Activated T-helper 2 cell treated with anti-CD3 and anti-CD28 coated beads, Interferon-gamma antibody, Interleukin-2, Interleukin-4, amounts not matched to agents 10 μg/mL and 5 μg/mL and 100 μg/mL, durations not matched to agents 14 hours and 24 hours and 36 hours (primary cell): ENCODE results near the gene NARF. TPM values are rescaled to one million over a fixed set of nuclear protein-coding genes. Genes with fewer than 3 reads are reported as not detected.
A peak's percentile ranks its signal among the peaks of the same experiment; 100 is the strongest.
"Not testable (repeated sequence)": the region's sequence is repeated elsewhere in the genome, so short reads cannot be mapped to it uniquely, and the experiment has no call there.

Experiments used
- DNase-seq: peaks from one replicate; pipeline ENCODE4 v3.0.0; 2021; ENCODE audit warnings: low spot score
- H3K27ac Mint-ChIP-seq: one replicate; pipeline ENCODE4 v1.8.0; 2021; ENCODE audit warnings: mixed read lengths
- H3K27me3 Mint-ChIP-seq: one replicate; pipeline ENCODE4 v1.8.0; 2021; ENCODE audit warnings: low read depth, mixed read lengths
- H3K36me3 Mint-ChIP-seq: one replicate; pipeline ENCODE4 v1.8.0; 2021; ENCODE audit warnings: low read depth, mixed read lengths
- H3K4me1 Mint-ChIP-seq: one replicate; pipeline ENCODE4 v1.8.0; 2021; ENCODE audit warnings: low read depth, mixed read lengths
- H3K4me3 Mint-ChIP-seq: one replicate; pipeline ENCODE4 v1.8.0; 2021; ENCODE audit warnings: low read depth, mild to moderate bottlenecking, moderate library complexity, mixed read lengths
- H3K9me3 Mint-ChIP-seq: one replicate; pipeline ENCODE4 v1.8.0; 2021; ENCODE audit warnings: mixed read lengths
- intact Hi-C: fragments of 100-400 bp; cut with micrococcal nuclease; formaldehyde crosslinking; loops from one replicate; pipeline ENCODE4 v1.15.1; 2023
- total RNA-seq: library from RNA; stranded (reverse); gene quantifications from 2 replicates; pipeline ENCODE4 v1.2.3, GENCODE V29; 2022

The NARF gene
- total RNA-seq, 1 donor from 2014 or later = 114 TPM

- H3K9me3 Mint-ChIP-seq, H3K4me3 Mint-ChIP-seq, intact Hi-C loops, H3K27me3 Mint-ChIP-seq, H3K36me3 Mint-ChIP-seq, DNase-seq: not testable (repeated sequence)
- Mint-ChIP-seq H3K4me1 (peaks cover 11% of the 10 kb centered on the region), H3K27ac (peak overlapping the region; percentile 30)
These were observed 47.9 kb downstream of the NARF start for GRCh38 chr17:82506402-82506801.

- no peak for DNase-seq
- Mint-ChIP-seq H3K4me1 (peaks cover 13% of the 10 kb centered on the region), H3K4me3 (no peak overlapping the region), H3K27me3 (no peaks in the 10 kb centered on the region), H3K36me3 (no peaks in the 10 kb centered on the region), H3K27ac (no peak overlapping the region), H3K9me3 (no peaks in the 10 kb centered on the region)
- intact Hi-C loops = no loop called here
These were observed 49.2 kb downstream of the NARF start for GRCh38 chr17:82507631-82508175.

GRCh38 chr17:82511642-82512041 is 53.1 kb downstream of the NARF start:
- intact Hi-C loops, H3K4me3 Mint-ChIP-seq, DNase-seq, H3K9me3 Mint-ChIP-seq, H3K36me3 Mint-ChIP-seq, H3K4me1 Mint-ChIP-seq, H3K27ac Mint-ChIP-seq, H3K27me3 Mint-ChIP-seq: not testable (repeated sequence)

- H3K27me3 Mint-ChIP-seq, H3K4me3 Mint-ChIP-seq, intact Hi-C loops, H3K36me3 Mint-ChIP-seq, H3K4me1 Mint-ChIP-seq, H3K27ac Mint-ChIP-seq, DNase-seq, H3K9me3 Mint-ChIP-seq: not testable (repeated sequence)
These were observed 55.3 kb downstream of the NARF start for GRCh38 chr17:82513864-82514263.

GRCh38 chr17:82517230-82517865 is 58.8 kb downstream of the NARF start:
- peaks cover 16% of the 10 kb centered on the region for H3K36me3 Mint-ChIP-seq
- no peak for DNase-seq
- intact Hi-C loops = no loop called here

GRCh38 chr17:82518826-82519810 is 60.6 kb downstream of the NARF start, which contains the start of gene FOXK2:
FOXK2 (plus strand) TSS chr17:82519732; CDS start chr17:82519889, 157 bp downstream.
- H3K9me3 Mint-ChIP-seq = no peaks in the 10 kb centered on the region
- intact Hi-C loops = loop anchor here (1.0 to 2.0 kb wide), 2 partner anchors 22 to 61 kb away; partner anchors contain the start of gene NARF
- peaks cover 16% of the 10 kb centered on the region for H3K4me1 Mint-ChIP-seq
- H3K27ac Mint-ChIP-seq = peak within 1 kb of the TSS; percentile 95
- H3K27me3 Mint-ChIP-seq = no peaks in the 10 kb centered on the region
- peak; percentile 95 for DNase-seq
- H3K36me3 Mint-ChIP-seq = peaks cover 25% of the 10 kb centered on the region
- H3K4me3 Mint-ChIP-seq = peak within 1 kb of the TSS; percentile 93

More at GRCh38 chr17:82517230-82517865, 58.8 kb downstream of the NARF start:
- no peak overlapping the region for H3K4me3 Mint-ChIP-seq
- no peak overlapping the region for H3K27ac Mint-ChIP-seq
- H3K9me3 Mint-ChIP-seq = no peaks in the 10 kb centered on the region
- no peaks in the 10 kb centered on the region for H3K27me3 Mint-ChIP-seq
- H3K4me1 Mint-ChIP-seq = peaks cover 12% of the 10 kb centered on the region

- Mint-ChIP-seq H3K4me1 (peaks cover 22% of the 10 kb centered on the region), H3K36me3 (peaks cover 28% of the 10 kb centered on the region), H3K9me3 (no peaks in the 10 kb centered on the region), H3K4me3 (peak overlapping the region; percentile 93), H3K27ac (peak overlapping the region; percentile 95), H3K27me3 (no peaks in the 10 kb centered on the region)
- intact Hi-C loops = loop anchor here (1.0 to 2.0 kb wide), 2 partner anchors 23 to 62 kb away; partner anchors contain the start of gene NARF
- peak; percentile 36 for DNase-seq
These were observed 61.7 kb downstream of the NARF start for GRCh38 chr17:82519971-82520903.

- Mint-ChIP-seq H3K4me1 (peaks cover 42% of the 10 kb centered on the region), H3K27me3 (no peaks in the 10 kb centered on the region), H3K9me3 (no peaks in the 10 kb centered on the region), H3K27ac (peak overlapping the region; percentile 52), H3K36me3 (peaks cover 36% of the 10 kb centered on the region), H3K4me3 (no peak overlapping the region)
- no peak for DNase-seq
- intact Hi-C loops = no loop called here
These were observed 66.0 kb downstream of the NARF start for GRCh38 chr17:82524540-82524939.

GRCh38 chr17:82525712-82526111 is 67.2 kb downstream of the NARF start:
- H3K4me1 Mint-ChIP-seq = peaks cover 46% of the 10 kb centered on the region
- DNase-seq = no peak

GRCh38 chr17:82527898-82528297 is 69.4 kb downstream of the NARF start:
- no peak for DNase-seq
- Mint-ChIP-seq H3K4me3 (no peak overlapping the region), H3K27me3 (no peaks in the 10 kb centered on the region), H3K36me3 (peaks cover 27% of the 10 kb centered on the region), H3K9me3 (no peaks in the 10 kb centered on the region), H3K4me1 (peaks cover 45% of the 10 kb centered on the region), H3K27ac (no peak overlapping the region)
- intact Hi-C loops = no loop called here

More at GRCh38 chr17:82525712-82526111, 67.2 kb downstream of the NARF start:
- Mint-ChIP-seq H3K4me3 (no peak overlapping the region), H3K27ac (no peak overlapping the region), H3K9me3 (no peaks in the 10 kb centered on the region), H3K36me3 (peaks cover 36% of the 10 kb centered on the region), H3K27me3 (no peaks in the 10 kb centered on the region)
- intact Hi-C loops = no loop called here

GRCh38 chr17:82528484-82529265 is 70.1 kb downstream of the NARF start:
- peaks cover 44% of the 10 kb centered on the region for H3K4me1 Mint-ChIP-seq

More at GRCh38 chr17:82528484-82529265, 70.1 kb downstream of the NARF start:
- Mint-ChIP-seq H3K36me3 (peaks cover 23% of the 10 kb centered on the region), H3K4me3 (no peak overlapping the region), H3K27me3 (no peaks in the 10 kb centered on the region), H3K27ac (no peak overlapping the region), H3K9me3 (no peaks in the 10 kb centered on the region)
- intact Hi-C loops = no loop called here
- no peak for DNase-seq
